ENCODE results near the gene MIGA2.

- TF ChIP-seq CTCF (conservative IDR thresholded peaks at IDR 0.05; ENCODE audit: low read depth, low read length) = no peak
- no peak for TF ChIP-seq EZH2 (IDR thresholded peaks at IDR 0.05; ENCODE audit: low read length, unreplicated experiment)
These were observed 17.9 kb downstream of the MIGA2 start for GRCh38 chr9:129054163-129054851.

Data from PC-3 (cell line).